ENCODE results near the gene AP1B1. TPM values are rescaled to one million over a fixed set of nuclear protein-coding genes. Genes with fewer than 3 reads are reported as not detected.
A peak's percentile ranks its signal among the peaks of the same experiment; 100 is the strongest.
"Not testable (repeated sequence)": the region's sequence is repeated elsewhere in the genome, so short reads cannot be mapped to it uniquely, and the experiment has no call there.

The AP1B1 gene
- total RNA-seq, 2 donors from 2014 or later, result 41.2 to 42.8 TPM

DNA sequence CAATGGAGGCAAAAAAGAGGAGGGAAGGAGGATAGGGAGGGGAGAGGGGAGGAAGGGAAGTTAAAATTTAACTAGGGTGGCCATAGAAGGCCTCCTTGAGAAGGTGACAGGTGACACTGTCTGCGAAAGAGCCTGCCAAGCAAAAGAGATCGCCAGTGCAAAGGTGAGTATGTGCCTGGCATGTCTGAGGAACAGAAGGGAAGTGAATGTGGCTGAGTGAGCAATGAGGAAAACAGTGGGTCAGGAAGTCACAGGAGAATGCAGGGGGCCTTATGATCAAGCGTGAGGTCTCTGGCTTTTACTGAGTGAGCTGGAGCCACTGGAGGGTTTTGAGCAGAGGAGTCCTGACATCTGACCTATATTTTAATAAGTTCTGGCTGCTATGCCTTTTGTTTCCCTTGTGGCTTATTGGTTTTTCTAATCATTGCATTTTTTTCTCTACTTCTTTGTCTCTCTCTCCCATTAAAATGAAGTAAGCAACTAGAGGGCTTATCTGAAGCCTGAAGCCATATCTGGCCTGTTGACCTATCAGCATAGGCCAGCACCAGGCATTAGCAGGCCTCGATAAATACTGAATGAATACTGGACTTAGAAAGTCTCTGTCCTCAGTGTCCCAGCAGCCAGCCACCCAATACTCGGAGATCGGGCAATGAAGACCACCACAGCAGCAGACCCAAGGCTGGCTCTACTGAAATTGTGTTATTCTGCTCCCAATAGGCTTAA lies 5.6 kb downstream of the AP1B1 start:
- no peaks in the 10 kb centered on the region for H3K27me3 Mint-ChIP-seq
- H3K36me3 Mint-ChIP-seq (ENCODE audit: low read depth), result no peaks in the 10 kb centered on the region
- no peaks in the 10 kb centered on the region for H3K9me3 ChIP-seq (ENCODE audit: control insufficient read depth, low read length, poor library complexity, severe bottlenecking)
- ATAC-seq (no peak), DNase-seq (no peak)
- H3K27ac Mint-ChIP-seq, result peak overlapping the region; percentile 79
- H3K4me3 Mint-ChIP-seq, result no peak overlapping the region
- peaks cover 61% of the 10 kb centered on the region for H3K4me1 Mint-ChIP-seq

DNA sequence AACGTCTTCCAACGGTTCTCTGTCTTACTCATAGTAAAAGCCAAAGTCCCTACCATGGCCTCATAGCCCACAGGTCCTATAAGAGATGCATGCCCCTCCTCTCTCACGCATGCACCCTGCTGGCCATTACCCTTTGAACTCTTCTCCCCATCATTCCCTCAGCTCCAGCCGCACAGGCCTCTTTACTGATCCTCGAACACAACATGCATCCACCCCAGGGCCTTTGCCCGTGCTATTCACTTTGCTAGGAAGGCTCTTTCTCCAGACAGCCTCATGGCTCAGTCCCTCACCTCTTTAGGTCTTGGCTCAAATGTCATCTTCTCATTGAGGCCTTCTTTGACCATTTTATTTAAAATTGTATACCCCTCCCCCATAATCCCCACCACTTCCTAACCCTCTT lies 7.5 kb downstream of the AP1B1 start:
- H3K9me3 ChIP-seq (ENCODE audit: control insufficient read depth, low read length, poor library complexity, severe bottlenecking), result no peaks in the 10 kb centered on the region
- Mint-ChIP-seq H3K27ac (no peak overlapping the region), H3K4me1 (peaks cover 55% of the 10 kb centered on the region), H3K36me3 (ENCODE audit: low read depth) (peaks cover 5% of the 10 kb centered on the region), H3K27me3 (no peaks in the 10 kb centered on the region), H3K4me3 (peak overlapping the region; percentile 31)
- ATAC-seq, result no peak
- no peak for DNase-seq

DNA sequence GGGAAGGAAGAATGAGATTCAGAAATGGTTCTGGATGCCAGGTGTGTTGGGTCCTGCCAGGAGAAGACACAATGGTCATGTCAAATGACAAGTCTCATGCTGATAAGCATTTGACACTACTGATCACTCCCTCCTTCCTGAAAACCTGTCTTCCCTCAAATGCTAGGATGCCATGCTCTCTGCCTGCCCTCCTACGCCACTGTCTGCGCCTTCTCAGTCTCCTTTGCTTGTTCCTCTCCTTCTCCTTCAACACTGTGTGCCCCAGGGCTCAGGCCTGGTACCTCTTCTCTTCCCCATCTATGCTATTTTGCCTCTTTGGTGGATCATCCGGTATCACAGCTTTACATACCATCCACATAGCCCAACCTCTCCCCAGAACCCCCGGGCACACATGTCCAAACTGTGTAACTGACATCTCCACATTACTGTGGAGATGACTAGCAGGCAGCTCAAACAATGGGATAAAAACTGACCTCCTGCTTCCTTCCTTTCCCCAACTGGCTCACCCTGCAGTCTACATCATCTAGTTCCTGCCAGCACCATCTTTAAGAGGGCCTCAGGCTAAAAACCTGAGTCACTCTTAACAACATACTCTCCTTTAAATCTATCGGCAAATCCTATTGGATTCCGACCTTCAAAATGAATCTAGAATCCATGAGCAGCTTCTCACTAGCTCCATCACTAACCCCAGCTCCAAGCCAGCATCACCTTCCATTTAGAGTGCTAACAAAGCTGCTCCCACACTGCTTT lies 8.2 kb downstream of the AP1B1 start:
- Mint-ChIP-seq H3K27me3 (no peaks in the 10 kb centered on the region), H3K4me1 (peaks cover 55% of the 10 kb centered on the region), H3K4me3 (no peak overlapping the region), H3K27ac (peak overlapping the region; percentile 69), H3K36me3 (ENCODE audit: low read depth) (peaks cover 5% of the 10 kb centered on the region)
- ATAC-seq (no peak), DNase-seq (no peak)
- H3K9me3 ChIP-seq (ENCODE audit: control insufficient read depth, low read length, poor library complexity, severe bottlenecking), result no peaks in the 10 kb centered on the region

DNA sequence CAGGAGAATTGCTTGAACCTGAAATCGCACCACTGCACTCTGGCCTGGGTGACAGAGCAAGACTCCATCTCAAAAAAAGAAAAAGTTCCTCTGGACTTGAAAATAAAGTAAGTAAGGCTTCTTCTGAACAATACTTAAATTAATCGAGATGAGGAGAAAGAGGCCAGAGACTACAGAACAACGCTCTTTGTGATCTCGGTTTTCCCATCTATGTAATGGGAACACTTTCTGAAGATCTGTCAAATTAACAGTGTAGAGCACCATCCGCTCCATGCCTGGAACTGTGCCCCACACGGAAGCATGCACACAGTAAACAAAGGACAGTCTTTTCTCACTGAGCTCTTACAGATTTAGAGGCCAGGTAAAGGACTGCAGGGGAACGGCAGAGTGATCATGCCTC lies 9.1 kb downstream of the AP1B1 start:
- no peaks in the 10 kb centered on the region for H3K27me3 Mint-ChIP-seq
- no peak overlapping the region for H3K27ac Mint-ChIP-seq
- no peaks in the 10 kb centered on the region for H3K9me3 ChIP-seq (ENCODE audit: control insufficient read depth, low read length, poor library complexity, severe bottlenecking)
- H3K4me3 Mint-ChIP-seq, result no peak overlapping the region
- peaks cover 5% of the 10 kb centered on the region for H3K36me3 Mint-ChIP-seq (ENCODE audit: low read depth)
- ATAC-seq (no peak), DNase-seq (no peak)
- peaks cover 50% of the 10 kb centered on the region for H3K4me1 Mint-ChIP-seq

GRCh38 chr22:29377979-29378378 lies 10.4 kb downstream of the AP1B1 start:
- ATAC-seq, result no peak
- no peak for DNase-seq
- peaks cover 48% of the 10 kb centered on the region for H3K4me1 Mint-ChIP-seq
- H3K27ac Mint-ChIP-seq, result peak overlapping the region; percentile 70
- H3K27me3 Mint-ChIP-seq, result no peaks in the 10 kb centered on the region
- no peak overlapping the region for H3K4me3 Mint-ChIP-seq
- H3K9me3 ChIP-seq (ENCODE audit: control insufficient read depth, low read length, poor library complexity, severe bottlenecking), result no peaks in the 10 kb centered on the region
- H3K36me3 Mint-ChIP-seq (ENCODE audit: low read depth), result peaks cover 5% of the 10 kb centered on the region

DNA sequence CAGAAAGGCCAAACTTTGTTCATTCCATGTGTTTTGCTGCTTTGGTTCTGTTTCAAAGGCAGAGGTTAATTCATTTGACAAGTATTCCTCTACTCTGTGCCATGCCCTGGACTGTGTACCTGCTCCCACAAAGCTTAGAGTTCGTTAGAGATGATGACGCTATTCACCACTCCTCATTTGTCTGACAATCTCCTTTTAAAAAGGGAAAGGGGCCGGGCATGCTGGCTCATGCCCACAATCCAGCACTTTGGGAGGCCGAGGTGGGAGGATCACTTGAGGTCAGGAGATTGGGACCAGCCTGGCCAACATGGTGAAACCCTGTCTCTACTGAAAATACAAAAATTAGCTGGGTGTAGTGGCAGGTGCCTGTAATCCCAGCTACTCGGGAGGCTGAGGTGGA lies 11.7 kb downstream of the AP1B1 start:
- H3K9me3 ChIP-seq (ENCODE audit: control insufficient read depth, low read length, poor library complexity, severe bottlenecking); DNase-seq; H3K36me3 Mint-ChIP-seq (ENCODE audit: low read depth); ATAC-seq; H3K27me3 Mint-ChIP-seq; H3K4me3 Mint-ChIP-seq: not testable (repeated sequence)
- H3K4me1 Mint-ChIP-seq, result peaks cover 38% of the 10 kb centered on the region
- H3K27ac Mint-ChIP-seq, result peak overlapping the region; percentile 70

GRCh38 chr22:29375398-29376076 lies 12.8 kb downstream of the AP1B1 start:
- no peaks in the 10 kb centered on the region for H3K9me3 ChIP-seq (ENCODE audit: control insufficient read depth, low read length, poor library complexity, severe bottlenecking)
- no peak for DNase-seq
- peaks cover 31% of the 10 kb centered on the region for H3K4me1 Mint-ChIP-seq
- H3K27me3 Mint-ChIP-seq, result no peaks in the 10 kb centered on the region
- H3K4me3 Mint-ChIP-seq, result no peak overlapping the region
- ATAC-seq, result no peak
- H3K36me3 Mint-ChIP-seq (ENCODE audit: low read depth), result peaks cover 5% of the 10 kb centered on the region
- peak overlapping the region; percentile 60 for H3K27ac Mint-ChIP-seq

DNA sequence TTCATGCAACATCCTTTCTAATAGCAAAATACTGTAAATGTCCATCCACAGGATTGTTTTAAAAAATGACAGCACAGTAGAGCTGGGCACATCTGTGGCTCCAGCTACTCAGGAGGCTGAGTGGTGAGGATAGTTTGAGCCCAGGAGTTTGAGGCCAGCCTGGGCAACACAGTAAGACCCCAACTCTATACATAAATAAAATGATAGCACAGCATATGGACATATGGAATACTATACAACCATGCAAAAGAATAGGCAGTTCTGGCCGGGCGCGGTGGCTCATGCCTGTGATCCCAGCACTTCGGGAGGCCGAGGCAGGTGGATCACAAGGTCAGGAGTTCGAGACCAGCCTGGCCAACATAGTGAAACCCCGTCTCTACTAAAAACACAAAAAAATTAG lies 13.6 kb downstream of the AP1B1 start:
- H3K4me1 Mint-ChIP-seq, result peaks cover 25% of the 10 kb centered on the region
- DNase-seq; H3K27ac Mint-ChIP-seq; ATAC-seq; H3K4me3 Mint-ChIP-seq; H3K27me3 Mint-ChIP-seq; H3K9me3 ChIP-seq (ENCODE audit: control insufficient read depth, low read length, poor library complexity, severe bottlenecking); H3K36me3 Mint-ChIP-seq (ENCODE audit: low read depth): not testable (repeated sequence)

DNA sequence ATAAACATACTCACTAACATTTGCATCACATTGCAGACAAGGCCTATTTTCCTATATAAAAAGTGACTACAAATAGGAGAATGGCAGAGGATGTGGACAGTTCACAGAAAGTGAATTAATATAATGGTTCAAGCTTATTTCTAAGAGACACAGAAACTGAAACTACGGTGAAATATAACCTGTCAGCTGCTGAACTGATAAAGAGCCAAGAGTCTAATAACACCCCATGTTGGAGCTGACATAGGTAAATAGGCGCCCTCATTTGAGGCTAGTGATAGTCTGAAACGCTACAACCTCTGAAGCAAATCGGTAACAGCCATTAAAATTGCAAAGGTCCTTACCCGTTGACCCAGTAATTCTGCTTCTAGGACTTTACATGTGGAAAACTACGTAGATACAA lies 14.0 kb downstream of the AP1B1 start:
- H3K36me3 Mint-ChIP-seq (ENCODE audit: low read depth), result peaks cover 5% of the 10 kb centered on the region
- ATAC-seq, result no peak

GRCh38 chr22:29370537-29370936 lies 17.8 kb downstream of the AP1B1 start:
- H3K9me3 ChIP-seq (ENCODE audit: control insufficient read depth, low read length, poor library complexity, severe bottlenecking), result no peaks in the 10 kb centered on the region
- Mint-ChIP-seq H3K36me3 (ENCODE audit: low read depth) (peaks cover 5% of the 10 kb centered on the region), H3K4me3 (no peak overlapping the region), H3K27ac (no peak overlapping the region), H3K27me3 (no peaks in the 10 kb centered on the region), H3K4me1 (peaks cover 10% of the 10 kb centered on the region)
- ATAC-seq, result no peak
- DNase-seq, result no peak

More for the DNA sequence above, 14.0 kb downstream of the AP1B1 start:
- peaks cover 21% of the 10 kb centered on the region for H3K4me1 Mint-ChIP-seq
- H3K9me3 ChIP-seq (ENCODE audit: control insufficient read depth, low read length, poor library complexity, severe bottlenecking), result no peaks in the 10 kb centered on the region
- no peak for DNase-seq
- no peak overlapping the region for H3K4me3 Mint-ChIP-seq
- no peak overlapping the region for H3K27ac Mint-ChIP-seq
- no peaks in the 10 kb centered on the region for H3K27me3 Mint-ChIP-seq

GRCh38 chr22:29369460-29369859 lies 18.9 kb downstream of the AP1B1 start:
- Mint-ChIP-seq H3K4me3 (no peak overlapping the region), H3K4me1 (peaks cover 8% of the 10 kb centered on the region), H3K27ac (no peak overlapping the region), H3K27me3 (no peaks in the 10 kb centered on the region), H3K36me3 (ENCODE audit: low read depth) (peaks cover 5% of the 10 kb centered on the region)
- no peaks in the 10 kb centered on the region for H3K9me3 ChIP-seq (ENCODE audit: control insufficient read depth, low read length, poor library complexity, severe bottlenecking)
- DNase-seq (no peak), ATAC-seq (no peak)

DNA sequence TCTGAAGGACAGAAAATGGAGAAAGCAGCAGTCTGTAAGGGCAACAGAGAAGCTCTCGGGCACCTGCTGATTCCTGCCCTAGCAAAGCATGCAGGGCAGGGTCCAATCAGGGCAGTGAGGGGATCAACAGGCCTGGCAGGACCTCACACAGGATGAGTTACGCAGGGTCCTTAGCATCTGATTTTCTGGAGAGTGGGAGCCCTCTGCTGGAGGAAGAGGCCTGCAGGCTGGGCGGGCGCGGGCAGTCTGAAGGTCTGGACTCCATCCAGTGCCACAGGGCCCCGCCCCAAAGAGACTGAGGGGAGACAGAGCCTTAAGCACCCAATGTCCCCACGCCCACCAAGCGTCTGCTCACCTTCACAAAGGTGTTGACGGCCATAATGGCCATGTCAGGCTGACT lies 28.9 kb downstream of the AP1B1 start:
- Mint-ChIP-seq H3K27ac (peak overlapping the region; percentile 39), H3K4me1 (no peaks in the 10 kb centered on the region), H3K36me3 (ENCODE audit: low read depth) (peaks cover 5% of the 10 kb centered on the region), H3K27me3 (no peaks in the 10 kb centered on the region), H3K4me3 (no peak overlapping the region)
- no peaks in the 10 kb centered on the region for H3K9me3 ChIP-seq (ENCODE audit: control insufficient read depth, low read length, poor library complexity, severe bottlenecking)
- ATAC-seq, result no peak
- no peak for DNase-seq

DNA sequence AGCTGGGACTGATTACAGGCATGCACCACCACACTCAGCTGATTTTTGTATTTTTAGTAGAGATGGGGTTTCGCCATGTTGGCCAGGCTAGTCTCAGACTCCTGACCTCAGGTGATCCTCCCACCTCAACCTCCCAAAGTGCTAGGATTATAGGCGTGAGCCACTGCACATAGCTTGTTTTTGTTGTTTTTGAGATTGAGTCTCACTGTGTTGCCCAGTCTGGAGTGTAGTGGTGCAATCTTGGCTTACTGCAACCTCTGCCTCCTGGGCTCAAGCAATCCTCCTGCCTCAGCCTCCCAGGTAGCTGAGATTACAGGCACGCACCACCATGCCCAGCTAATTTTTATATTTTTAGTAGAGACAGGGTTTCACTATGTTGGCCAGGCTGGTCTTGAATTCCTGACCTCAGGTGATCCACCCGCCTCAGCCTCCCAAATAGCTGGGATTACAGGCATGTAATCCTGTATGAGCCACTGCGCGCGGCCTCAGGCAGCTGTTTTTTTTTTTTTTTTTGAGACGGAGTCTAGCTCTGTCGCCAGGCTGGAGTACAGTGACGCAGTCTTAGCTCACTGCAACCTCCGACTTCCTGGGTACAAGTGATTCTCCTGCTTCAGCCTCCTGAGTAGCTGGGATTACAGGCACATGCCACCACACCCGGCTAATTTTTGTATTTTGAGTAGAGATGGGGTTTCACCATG lies 31.0 kb downstream of the AP1B1 start:
- not testable (repeated sequence) for H3K36me3 Mint-ChIP-seq (ENCODE audit: low read depth)

More for the DNA sequence above, 31.0 kb downstream of the AP1B1 start:
- H3K27ac Mint-ChIP-seq; DNase-seq; H3K9me3 ChIP-seq (ENCODE audit: control insufficient read depth, low read length, poor library complexity, severe bottlenecking); H3K4me1 Mint-ChIP-seq; H3K4me3 Mint-ChIP-seq; H3K27me3 Mint-ChIP-seq; ATAC-seq: not testable (repeated sequence)
